Nephron (organoid): ENCODE results near the gene COL28A1.

Source experiments
- H3K27ac Mint-ChIP-seq, 3 experiments: 2 replicates each; pipeline ENCODE4 v1.8.0; 2020; ENCODE audit warnings: mixed read lengths in 3 of 3, mild to moderate bottlenecking in 2 of 3, moderate library complexity in 1 of 3
- H3K27me3 Mint-ChIP-seq: 2 replicates; pipeline ENCODE4 v1.8.0; 2021; ENCODE audit warnings: low read depth, mild to moderate bottlenecking, moderate library complexity, mixed read lengths
- H3K36me3 Mint-ChIP-seq: 2 replicates; pipeline ENCODE4 v1.8.0; 2020; ENCODE audit warnings: low read depth, mixed read lengths
- H3K4me1 Mint-ChIP-seq: 2 replicates; pipeline ENCODE4 v1.8.0; 2020; ENCODE audit warnings: mixed read lengths
- H3K4me3 Mint-ChIP-seq, 3 experiments: 2 replicates each; pipeline ENCODE4 v1.8.0; 2020; ENCODE audit warnings: mild to moderate bottlenecking in 3 of 3, mixed read lengths in 3 of 3, moderate library complexity in 2 of 3
- H3K9me3 Mint-ChIP-seq: 2 replicates; pipeline ENCODE4 v1.8.0; 2020; ENCODE audit warnings: mixed read lengths
- CTCF ChIP-seq, 3 experiments: fragments of 200-600 bp; sonication (generic); IDR thresholded peaks; one replicate each; pipeline ENCODE4 v1.5.0; 2021; ENCODE audit warnings: antibody characterized with exemption in 3 of 3; ENCODE audit not compliant: unreplicated experiment in 3 of 3

COL28A1 gene

GRCh38 chr7:7375538-7375937 is 160.1 kb downstream of the COL28A1 start:
- H3K36me3 Mint-ChIP-seq, result no peaks in the 10 kb centered on the region
- no peaks in the 10 kb centered on the region for H3K9me3 Mint-ChIP-seq
- H3K27me3 Mint-ChIP-seq, result no peaks in the 10 kb centered on the region
- H3K4me3 Mint-ChIP-seq, result no peak overlapping the region
- H3K4me1 Mint-ChIP-seq, result peaks cover 11% of the 10 kb centered on the region
- peak overlapping the region; percentile 74 to 90 (median 81) for H3K27ac Mint-ChIP-seq
- TF ChIP-seq CTCF (IDR thresholded peaks at IDR 0.05; ENCODE audit: unreplicated experiment in 3 of 3), result no peak

GRCh38 chr7:7370076-7370475 is 165.6 kb downstream of the COL28A1 start:
- Mint-ChIP-seq H3K27ac (no peak overlapping the region), H3K4me1 (peaks cover 4% of the 10 kb centered on the region)

GRCh38 chr7:7369134-7369533 is 166.5 kb downstream of the COL28A1 start:
- peaks cover 2% of the 10 kb centered on the region for H3K9me3 Mint-ChIP-seq
- no peaks in the 10 kb centered on the region for H3K4me1 Mint-ChIP-seq
- no peaks in the 10 kb centered on the region for H3K36me3 Mint-ChIP-seq
- TF ChIP-seq CTCF (IDR thresholded peaks at IDR 0.05; ENCODE audit: unreplicated experiment in 3 of 3), result no peak
- no peak overlapping the region for H3K4me3 Mint-ChIP-seq
- no peak overlapping the region for H3K27ac Mint-ChIP-seq
- H3K27me3 Mint-ChIP-seq, result no peaks in the 10 kb centered on the region

More at GRCh38 chr7:7370076-7370475, 165.6 kb downstream of the COL28A1 start:
- Mint-ChIP-seq H3K4me3 (no peak overlapping the region), H3K9me3 (no peaks in the 10 kb centered on the region), H3K36me3 (no peaks in the 10 kb centered on the region), H3K27me3 (no peaks in the 10 kb centered on the region)
- no peak for TF ChIP-seq CTCF (IDR thresholded peaks at IDR 0.05; ENCODE audit: unreplicated experiment in 3 of 3)

- H3K36me3 Mint-ChIP-seq, result no peaks in the 10 kb centered on the region
- H3K9me3 Mint-ChIP-seq, result no peaks in the 10 kb centered on the region
- TF ChIP-seq CTCF (IDR thresholded peaks at IDR 0.05; ENCODE audit: unreplicated experiment in 3 of 3), result no peak
- H3K27me3 Mint-ChIP-seq, result no peaks in the 10 kb centered on the region
- H3K4me3 Mint-ChIP-seq, result no peak overlapping the region
- H3K27ac Mint-ChIP-seq, result no peak overlapping the region
- no peaks in the 10 kb centered on the region for H3K4me1 Mint-ChIP-seq
Measured at GRCh38 chr7:7354674-7355073, 181.0 kb downstream of the COL28A1 start.

- Mint-ChIP-seq H3K4me3 (no peak overlapping the region), H3K27me3 (no peaks in the 10 kb centered on the region), H3K9me3 (no peaks in the 10 kb centered on the region), H3K27ac (no peak overlapping the region), H3K4me1 (no peaks in the 10 kb centered on the region), H3K36me3 (no peaks in the 10 kb centered on the region)
- no peak for TF ChIP-seq CTCF (IDR thresholded peaks at IDR 0.05; ENCODE audit: unreplicated experiment in 3 of 3)
Measured at GRCh38 chr7:7352845-7353244, 182.8 kb downstream of the COL28A1 start.

- Mint-ChIP-seq H3K9me3 (no peaks in the 10 kb centered on the region), H3K27me3 (no peaks in the 10 kb centered on the region), H3K4me3 (no peak overlapping the region), H3K27ac (no peak overlapping the region), H3K36me3 (no peaks in the 10 kb centered on the region), H3K4me1 (no peaks in the 10 kb centered on the region)
- TF ChIP-seq CTCF (IDR thresholded peaks at IDR 0.05; ENCODE audit: unreplicated experiment in 3 of 3), result no peak
Measured at GRCh38 chr7:7351832-7352231, 183.8 kb downstream of the COL28A1 start.
